Prostate gland (tissue), 2 donors: ENCODE measurements around the gene FOXJ1. TPM values are rescaled to one million over a fixed set of nuclear protein-coding genes. Genes with fewer than 3 reads are reported as not detected.

ENCODE experiments used
- DNase-seq: peaks from one replicate; pipeline ENCODE4 v3.0.0-alpha.2; 2019; ENCODE audit warnings: low spot score
- H3K27ac ChIP-seq, 2 donors: fragments of 200-600 bp; sonication (generic); 2 replicates each; pipeline ENCODE4 v1.5.1; 2017 to 2019
- H3K27me3 ChIP-seq: fragments of 200-600 bp; sonication (generic); replicated peaks from 2 replicates; pipeline ENCODE4 v1.5.1; 2019; ENCODE audit not compliant: insufficient read depth
- H3K36me3 ChIP-seq, 2 donors: fragments of 200-600 bp; sonication (generic); 1 replicate in 1 of 2; 2 replicates in 1 of 2; pipeline versions ENCODE4 v1.5.1 to v1.8.1; 2017 to 2019
- H3K4me1 ChIP-seq: fragments of 200-600 bp; sonication (generic); replicated peaks from 2 replicates; pipeline ENCODE4 v1.5.1; 2019
- H3K4me3 ChIP-seq, 2 donors: fragments of 200-600 bp; sonication (generic); 2 replicates each; pipeline ENCODE4 v1.5.1; 2017 to 2019
- H3K9me3 ChIP-seq: fragments of 200-600 bp; sonication (generic); 2 replicates; pipeline ENCODE4 v1.5.1; 2017
- CTCF ChIP-seq, 4 experiments: fragments of 200-600 bp in 2 of 4; fragments of 450-650 bp in 2 of 4; sonication (generic) in 2 of 4; IDR thresholded peaks; 1 replicate in 3 of 4; 2 replicates in 1 of 4; pipeline ENCODE4 v1.5.1; 2016 to 2019; ENCODE audit warnings: antibody characterized with exemption in 4 of 4, mild to moderate bottlenecking in 2 of 4, moderate library complexity in 2 of 4
- POLR2A ChIP-seq: fragments of 450-650 bp; IDR thresholded peaks from one replicate; pipeline ENCODE4 v1.6.1; 2016; ENCODE audit warnings: antibody characterized with exemption, mild to moderate bottlenecking
- POLR2AphosphoS5 ChIP-seq: sonication (generic); formaldehyde crosslinking; IDR thresholded peaks from one replicate; pipeline ENCODE4 v1.6.1; 2017; ENCODE audit warnings: antibody characterized with exemption
- WGBS: methylation state at CpG from one replicate; pipeline ENCODE4 v1.1.5; 2018; 5-methylcytosine and 5-hydroxymethylcytosine counted together
- intact Hi-C: fragments of 100-400 bp; cut with DNase I; formaldehyde crosslinking; loops from one replicate; pipeline ENCODE4 v1.14.2; 2022
- total RNA-seq, 2 donors: library from RNA; depleted of rRNA; stranded (reverse); fragments of >200 nt; gene quantifications; one replicate each; pipeline ENCODE4 v1.1.0, GENCODE V29; 2016

Gene FOXJ1
- total RNA-seq, 2 donors from 2014 or later, result 0.55 to 11.2 TPM

- H3K27ac ChIP-seq, result no peak overlapping the region
- no peaks in the 10 kb centered on the region for H3K4me1 ChIP-seq
- WGBS, result 50% methylated on average over 45 of the region's 54 CpGs
- peaks cover 3% of the 10 kb centered on the region for H3K27me3 ChIP-seq
- DNase-seq, result no peak
- no peak for TF ChIP-seq CTCF (IDR thresholded peaks at IDR 0.05)
- no peak for TF ChIP-seq POLR2AphosphoS5
- TF ChIP-seq POLR2A, result no peak
- no peaks in the 10 kb centered on the region for H3K36me3 ChIP-seq
- intact Hi-C loops, result no loop called here
- H3K4me3 ChIP-seq, result no peak overlapping the region
- no peaks in the 10 kb centered on the region for H3K9me3 ChIP-seq
Observed at GRCh38 chr17:76137351-76138233, 3.5 kb downstream of the FOXJ1 start.

GRCh38 chr17:76137001-76137350 lies 4.1 kb downstream of the FOXJ1 start:
- no peaks in the 10 kb centered on the region for H3K36me3 ChIP-seq
- intact Hi-C loops, result no loop called here
- no peak for DNase-seq
- TF ChIP-seq POLR2A, result no peak
- WGBS, result 67% methylated on average over 7 of the region's 7 CpGs
- peaks cover 3% of the 10 kb centered on the region for H3K27me3 ChIP-seq
- H3K4me3 ChIP-seq, result no peak overlapping the region
- H3K27ac ChIP-seq, result no peak overlapping the region
- H3K9me3 ChIP-seq, result no peaks in the 10 kb centered on the region
- H3K4me1 ChIP-seq, result no peaks in the 10 kb centered on the region

DNA sequence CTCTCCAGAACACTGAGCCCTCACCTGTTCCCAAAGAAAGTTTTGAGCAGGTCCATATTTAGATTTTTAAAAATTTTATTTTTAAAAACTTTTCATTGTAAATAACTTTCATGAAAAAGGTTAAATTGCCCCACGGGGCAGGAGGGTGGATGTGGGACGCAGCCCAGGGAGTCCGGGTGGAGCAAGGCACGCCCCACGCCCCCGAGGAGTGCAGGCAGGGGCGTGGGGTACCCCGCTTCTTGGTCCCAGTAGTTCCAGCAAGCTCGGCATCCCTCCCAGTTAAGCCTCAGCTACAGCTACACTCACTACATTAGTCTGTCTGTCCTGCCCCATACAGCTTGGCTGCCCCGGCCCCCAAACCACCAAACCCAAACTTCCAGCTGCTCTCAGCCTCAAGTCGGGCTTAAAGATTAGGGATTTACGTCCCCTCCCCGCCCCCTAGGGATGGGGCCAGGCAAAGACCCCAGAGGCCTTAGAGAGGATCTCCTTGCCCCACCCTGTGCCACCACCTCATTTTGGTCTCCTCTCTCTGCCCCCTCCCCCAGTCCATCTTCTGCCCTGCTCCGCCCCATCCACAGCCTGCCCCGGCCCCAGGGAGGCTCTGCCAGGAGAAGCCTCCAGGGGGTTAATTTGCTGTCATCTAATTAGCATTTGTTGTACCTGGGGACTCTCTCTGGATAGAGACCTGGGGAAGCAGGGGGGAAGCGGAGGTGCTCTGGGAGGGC lies 4.6 kb downstream of the FOXJ1 start:
- TF ChIP-seq POLR2AphosphoS5 (no peak), POLR2A (no peak), CTCF (IDR thresholded peaks at IDR 0.05) (no peak)
- intact Hi-C loops, result no loop called here
- no peak overlapping the region for H3K4me3 ChIP-seq
- H3K4me1 ChIP-seq, result no peaks in the 10 kb centered on the region
- DNase-seq, result no peak
- H3K9me3 ChIP-seq, result no peaks in the 10 kb centered on the region
- H3K27me3 ChIP-seq, result peaks cover 5% of the 10 kb centered on the region
- H3K27ac ChIP-seq, result no peak overlapping the region
- no peaks in the 10 kb centered on the region for H3K36me3 ChIP-seq
- 83% methylated on average over 16 of the region's 16 CpGs for WGBS

GRCh38 chr17:76135810-76136188 lies 5.2 kb downstream of the FOXJ1 start:
- intact Hi-C loops, result no loop called here
- no peaks in the 10 kb centered on the region for H3K4me1 ChIP-seq
- H3K27ac ChIP-seq, result no peak overlapping the region
- H3K27me3 ChIP-seq, result peaks cover 5% of the 10 kb centered on the region
- no peaks in the 10 kb centered on the region for H3K36me3 ChIP-seq
- H3K4me3 ChIP-seq, result no peak overlapping the region
- no peak for DNase-seq
- WGBS, result 42% methylated on average over 8 of the region's 8 CpGs
- TF ChIP-seq CTCF (IDR thresholded peaks at IDR 0.05) (no peak), POLR2AphosphoS5 (no peak), POLR2A (no peak)
- H3K9me3 ChIP-seq, result no peaks in the 10 kb centered on the region

DNA sequence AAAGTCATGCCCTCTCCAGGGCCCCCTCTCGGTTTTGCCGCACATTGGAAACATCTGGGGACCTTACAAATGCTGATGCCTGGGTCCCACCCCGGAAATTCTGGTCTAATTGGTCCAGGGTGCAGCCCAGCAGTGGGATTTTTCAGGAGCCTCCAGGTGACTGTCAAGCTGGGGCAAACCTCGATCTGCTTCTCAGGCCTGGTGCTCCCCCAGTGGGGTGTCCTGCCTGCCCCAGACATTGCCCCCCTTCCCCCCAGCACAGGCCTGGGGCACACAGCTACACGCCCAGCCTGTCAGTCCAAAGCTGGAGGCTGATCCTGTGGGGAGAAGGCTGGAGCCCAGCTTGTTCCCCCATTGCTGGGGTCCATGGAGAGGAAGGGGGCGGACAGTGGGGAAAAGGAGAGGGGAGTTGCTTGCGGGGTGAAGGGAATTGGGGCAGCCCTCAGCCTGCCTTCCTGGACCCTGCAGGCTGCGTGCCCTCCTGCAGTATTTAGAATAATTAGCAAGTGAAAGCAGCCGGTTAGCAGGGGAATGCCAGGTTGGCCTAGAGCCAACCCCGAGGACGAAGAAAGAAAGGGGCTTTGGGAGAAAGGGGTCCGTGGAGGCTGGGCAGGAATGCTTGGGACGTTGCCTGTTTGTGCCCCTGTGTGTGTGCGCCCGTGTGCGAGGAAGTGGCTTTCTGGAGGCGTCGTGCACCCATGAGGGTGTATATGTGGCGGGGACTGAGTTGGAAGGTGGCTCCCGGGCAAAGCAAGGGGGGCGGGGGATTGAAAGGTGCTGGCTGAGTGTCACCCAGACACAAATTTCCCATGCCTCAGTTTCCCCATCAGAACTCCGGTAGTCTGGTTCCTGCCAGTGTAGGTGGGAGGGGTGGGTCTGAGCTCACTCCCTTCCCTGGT lies 5.9 kb downstream of the FOXJ1 start:
- intact Hi-C loops, result no loop called here
- Histone ChIP-seq H3K9me3 (no peaks in the 10 kb centered on the region), H3K27ac (no peak overlapping the region), H3K4me3 (no peak overlapping the region), H3K36me3 (no peaks in the 10 kb centered on the region), H3K4me1 (no peaks in the 10 kb centered on the region), H3K27me3 (peaks cover 5% of the 10 kb centered on the region)
- TF ChIP-seq CTCF (IDR thresholded peaks at IDR 0.05) (no peak), POLR2A (no peak), POLR2AphosphoS5 (no peak)
- DNase-seq, result no peak
- WGBS, result 32% methylated on average over 22 of the region's 22 CpGs
